ENCODE measurements around the gene SYT15.
"Not testable (repeated sequence)": the region's sequence is repeated elsewhere in the genome, so short reads cannot be mapped to it uniquely, and the experiment has no call there.

SYT15 gene

GRCh38 chr10:46556515-46557318, 22.2 kb upstream of the SYT15 start, which contains the start of gene GPRIN2:
GPRIN2 (minus strand) TSS chr10:46556658; CDS start chr10:46550736, 5,922 bp downstream.
- DNase-seq (ENCODE audit: low read depth) = no peak

GRCh38 chr10:46557319-46558121, 21.4 kb upstream of the SYT15 start:
- DNase-seq (ENCODE audit: low read depth) = no peak

- DNase-seq (ENCODE audit: low read depth) = no peak
Measured at GRCh38 chr10:46558122-46558391, 20.9 kb upstream of the SYT15 start.

GRCh38 chr10:46558392-46559185, 20.3 kb upstream of the SYT15 start:
- no peak for DNase-seq (ENCODE audit: low read depth)

GRCh38 chr10:46559231-46559671, 19.7 kb upstream of the SYT15 start:
- no peak for DNase-seq (ENCODE audit: low read depth)

GRCh38 chr10:46560381-46560780, 18.5 kb upstream of the SYT15 start:
- no peak for DNase-seq (ENCODE audit: low read depth)

- DNase-seq (ENCODE audit: low read depth) = no peak
Measured at GRCh38 chr10:46560952-46561351, 18.0 kb upstream of the SYT15 start.

GRCh38 chr10:46565591-46566332, 13.2 kb upstream of the SYT15 start:
- not testable (repeated sequence) for DNase-seq (ENCODE audit: low read depth)

- DNase-seq (ENCODE audit: low read depth) = not testable (repeated sequence)
Measured at GRCh38 chr10:46567151-46567550, 11.8 kb upstream of the SYT15 start.

- DNase-seq (ENCODE audit: low read depth) = not testable (repeated sequence)
Measured at GRCh38 chr10:46570655-46571054, 8.3 kb upstream of the SYT15 start.

- not testable (repeated sequence) for DNase-seq (ENCODE audit: low read depth)
Measured at GRCh38 chr10:46572765-46573164, 6.2 kb upstream of the SYT15 start.

- not testable (repeated sequence) for DNase-seq (ENCODE audit: low read depth)
Measured at GRCh38 chr10:46573314-46573713, 5.6 kb upstream of the SYT15 start.

- DNase-seq (ENCODE audit: low read depth) = not testable (repeated sequence)
Measured at GRCh38 chr10:46573884-46574283, 5.0 kb upstream of the SYT15 start.

- not testable (repeated sequence) for DNase-seq (ENCODE audit: low read depth)
Measured at GRCh38 chr10:46577624-46578473, 1.1 kb upstream of the SYT15 start.

- DNase-seq (ENCODE audit: low read depth) = not testable (repeated sequence)
Measured at GRCh38 chr10:46579378-46579777, 450 bp downstream of the SYT15 start.

GRCh38 chr10:46581997-46582396, 3.1 kb downstream of the SYT15 start:
- DNase-seq (ENCODE audit: low read depth) = not testable (repeated sequence)

- DNase-seq (ENCODE audit: low read depth) = not testable (repeated sequence)
Measured at GRCh38 chr10:46582568-46582967, 3.6 kb downstream of the SYT15 start.

GRCh38 chr10:46584196-46584595, 5.3 kb downstream of the SYT15 start:
- DNase-seq (ENCODE audit: low read depth) = not testable (repeated sequence)

- not testable (repeated sequence) for DNase-seq (ENCODE audit: low read depth)
Measured at GRCh38 chr10:46585246-46585645, 6.3 kb downstream of the SYT15 start.

- DNase-seq (ENCODE audit: low read depth) = not testable (repeated sequence)
Measured at GRCh38 chr10:46587546-46587945, 8.6 kb downstream of the SYT15 start.

GRCh38 chr10:46588221-46588620, 9.3 kb downstream of the SYT15 start:
- DNase-seq (ENCODE audit: low read depth) = not testable (repeated sequence)
